KBM-7 (cell line): ENCODE measurements around the gene ABCA2.
"Not testable (repeated sequence)": the region's sequence is repeated elsewhere in the genome, so short reads cannot be mapped to it uniquely, and the experiment has no call there.

Experiments
- DNase-seq: peaks from one replicate; pipeline ENCODE4 v3.0.0-alpha.2; 2015
- in situ Hi-C: fragments of 300-500 bp; cut with MboI; formaldehyde crosslinking; loops from 2 replicates; pipeline ENCODE4 v1.14.3; 2020; ENCODE audit warnings: low sequenced_read_pairs, low pct_unique_long_range_greater_than_20kb, mixed read lengths

The ABCA2 gene

DNA sequence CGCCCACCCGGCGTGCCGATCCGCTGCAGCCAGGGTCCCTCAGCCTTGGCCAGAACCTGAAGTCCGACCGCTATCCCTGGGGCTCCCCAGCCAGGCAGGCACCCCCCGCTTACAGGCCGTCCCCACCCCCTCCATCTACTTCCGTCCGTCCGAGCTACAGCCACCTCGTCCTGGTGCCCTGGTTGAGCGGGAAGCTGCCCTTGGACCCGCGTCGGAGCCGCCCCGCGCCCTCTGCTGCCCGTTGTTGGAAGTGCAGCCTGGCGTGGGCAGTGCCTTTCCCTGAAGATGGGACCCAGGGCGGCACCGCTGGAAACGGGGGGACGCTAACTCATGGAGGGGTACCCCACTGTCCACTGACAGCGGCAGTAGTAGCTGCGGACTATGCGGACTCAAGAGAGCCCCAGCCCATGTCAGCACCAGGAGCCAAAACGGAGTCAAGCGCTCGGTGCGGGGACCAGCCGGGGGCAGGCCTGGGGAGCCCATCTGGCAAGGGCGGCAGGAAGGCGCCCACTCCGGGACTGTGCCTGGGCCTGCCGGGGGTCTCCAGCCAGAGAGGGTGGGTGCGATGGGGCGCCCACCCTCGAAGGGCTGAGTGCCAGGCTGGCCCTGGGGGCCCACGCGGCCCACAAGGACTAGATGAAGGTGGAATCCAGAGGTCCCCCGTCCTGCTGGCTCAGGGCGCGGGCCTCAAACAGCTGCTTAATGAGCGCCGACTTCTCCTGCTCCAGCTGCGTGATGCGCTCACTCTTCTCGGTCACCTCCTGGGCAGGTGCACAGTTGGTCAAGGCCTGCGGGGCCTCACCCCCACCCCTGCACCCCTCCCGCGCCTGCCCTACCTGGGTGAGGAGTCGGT is 36.2 kb upstream of the ABCA2 start:
- no peak for DNase-seq

DNA sequence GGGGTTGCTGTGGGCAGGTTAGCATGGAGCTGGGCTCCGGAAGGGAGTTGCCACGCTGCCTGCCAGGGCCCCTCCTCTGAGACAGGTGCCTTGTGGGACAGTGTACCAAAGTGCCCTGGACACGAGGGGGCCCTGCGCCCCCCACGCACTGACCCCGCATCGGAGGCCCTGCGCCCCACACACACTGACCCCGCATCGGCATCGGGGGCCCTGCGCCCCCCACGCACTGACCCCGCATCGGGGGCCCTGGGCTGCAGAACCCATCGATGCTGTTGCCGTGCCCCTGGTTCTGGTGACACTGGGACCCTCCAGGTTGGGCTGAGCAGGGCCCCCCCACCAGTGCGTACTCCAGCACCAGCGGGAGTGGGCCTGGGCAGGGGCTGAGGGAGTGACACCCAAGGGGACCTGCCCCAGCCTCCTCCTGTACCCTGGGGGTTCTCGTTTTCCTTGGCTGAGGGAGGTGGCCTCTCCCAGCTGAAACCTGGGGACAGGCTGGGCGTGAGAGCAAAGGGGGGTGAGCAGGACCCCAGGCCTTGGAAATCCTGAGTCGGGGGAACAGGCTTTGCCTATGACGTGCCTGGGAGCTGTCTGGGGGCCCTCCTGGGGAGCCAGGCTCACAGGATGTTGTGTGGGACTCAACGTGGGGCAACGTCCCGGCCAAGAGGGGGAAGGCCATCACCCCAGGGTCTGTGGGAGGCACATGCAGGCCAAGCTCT is 35.4 kb upstream of the ABCA2 start:
- in situ Hi-C loops: no loop called here
- DNase-seq: no peak

More for the DNA sequence above, 36.2 kb upstream of the ABCA2 start:
- in situ Hi-C loops: no loop called here

GRCh38 chr9:137062798-137063197 is 34.8 kb upstream of the ABCA2 start:
- in situ Hi-C loops, DNase-seq: not testable (repeated sequence)

DNA sequence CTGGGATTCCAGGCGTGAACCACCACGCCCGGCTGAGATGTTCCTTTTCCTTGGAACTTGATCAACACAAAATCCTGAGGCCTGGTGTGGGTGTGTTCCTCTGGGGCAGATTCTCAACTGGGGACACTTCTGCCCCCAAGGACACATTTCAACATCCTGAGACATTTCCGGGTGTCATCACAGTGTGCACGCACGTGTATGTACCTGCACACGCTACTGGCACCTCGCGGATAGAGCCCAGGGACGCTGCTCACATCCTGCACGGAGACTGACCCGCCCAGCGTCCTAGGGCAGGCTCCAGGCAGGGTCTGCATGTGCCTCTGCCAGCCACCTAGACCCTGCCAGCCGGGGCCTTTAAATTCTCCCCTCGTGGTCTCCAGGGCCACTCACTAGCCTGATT is 34.3 kb upstream of the ABCA2 start:
- in situ Hi-C loops: no loop called here
- DNase-seq: no peak

GRCh38 chr9:137058521-137059234 is 30.6 kb upstream of the ABCA2 start:
- in situ Hi-C loops: no loop called here
- DNase-seq: no peak

DNA sequence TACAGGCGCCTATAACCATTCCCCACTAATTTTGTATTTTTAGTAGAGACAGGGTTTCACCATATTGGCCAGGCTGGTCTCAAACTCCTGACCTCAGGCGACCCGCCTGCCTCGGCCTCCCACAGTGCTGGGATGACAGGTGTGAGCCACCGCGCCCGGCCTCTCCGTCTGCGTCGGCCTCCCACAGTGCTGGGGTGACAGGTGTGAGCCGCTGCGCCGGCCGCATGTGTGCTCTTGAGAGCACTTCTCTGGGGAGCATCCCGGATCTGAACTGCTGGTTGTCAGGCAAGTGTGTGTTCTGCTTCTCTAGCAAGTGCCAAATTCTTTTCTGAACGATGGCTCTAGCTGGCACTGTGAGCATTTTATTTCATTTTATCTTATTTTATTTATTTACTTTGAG is 29.5 kb upstream of the ABCA2 start:
- no peak for DNase-seq
- in situ Hi-C loops: no loop called here

- in situ Hi-C loops: no loop called here
- no peak for DNase-seq
Measured at GRCh38 chr9:137056739-137057415, 28.8 kb upstream of the ABCA2 start.

GRCh38 chr9:137055385-137056364 is 27.6 kb upstream of the ABCA2 start:
- no peak for DNase-seq
- in situ Hi-C loops: no loop called here

DNA sequence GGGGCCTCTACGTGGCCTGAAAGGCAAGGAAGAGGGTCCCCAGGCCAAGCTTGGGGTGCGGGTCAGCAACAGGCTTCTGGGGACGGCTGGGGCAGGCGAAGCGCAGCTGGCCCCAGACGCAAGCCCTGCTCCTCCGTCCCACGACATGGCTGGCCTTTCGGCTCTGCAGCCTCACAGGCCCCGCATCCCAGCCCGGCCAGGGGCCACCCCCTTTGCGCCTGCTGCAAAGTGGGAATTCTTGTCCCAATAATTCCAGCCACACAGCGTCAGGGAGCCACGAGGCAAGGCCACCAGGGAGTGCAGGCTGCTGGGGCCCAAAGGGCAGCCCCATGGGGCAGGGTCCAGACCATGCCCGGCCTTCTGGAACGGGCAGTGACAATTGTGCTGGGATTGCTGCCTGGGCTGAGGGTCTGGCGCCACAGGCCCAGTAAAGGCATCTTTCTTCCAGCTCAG is 26.9 kb upstream of the ABCA2 start:
- DNase-seq: no peak
- in situ Hi-C loops: no loop called here

GRCh38 chr9:137053944-137054931 is 26.2 kb upstream of the ABCA2 start, which contains the start of gene ENTPD2:
TSS of gene ENTPD2 (minus strand) at chr9:137054061. CDS start at chr9:137053997, 64 bp downstream.
- in situ Hi-C loops: no loop called here
- DNase-seq: no peak

DNA sequence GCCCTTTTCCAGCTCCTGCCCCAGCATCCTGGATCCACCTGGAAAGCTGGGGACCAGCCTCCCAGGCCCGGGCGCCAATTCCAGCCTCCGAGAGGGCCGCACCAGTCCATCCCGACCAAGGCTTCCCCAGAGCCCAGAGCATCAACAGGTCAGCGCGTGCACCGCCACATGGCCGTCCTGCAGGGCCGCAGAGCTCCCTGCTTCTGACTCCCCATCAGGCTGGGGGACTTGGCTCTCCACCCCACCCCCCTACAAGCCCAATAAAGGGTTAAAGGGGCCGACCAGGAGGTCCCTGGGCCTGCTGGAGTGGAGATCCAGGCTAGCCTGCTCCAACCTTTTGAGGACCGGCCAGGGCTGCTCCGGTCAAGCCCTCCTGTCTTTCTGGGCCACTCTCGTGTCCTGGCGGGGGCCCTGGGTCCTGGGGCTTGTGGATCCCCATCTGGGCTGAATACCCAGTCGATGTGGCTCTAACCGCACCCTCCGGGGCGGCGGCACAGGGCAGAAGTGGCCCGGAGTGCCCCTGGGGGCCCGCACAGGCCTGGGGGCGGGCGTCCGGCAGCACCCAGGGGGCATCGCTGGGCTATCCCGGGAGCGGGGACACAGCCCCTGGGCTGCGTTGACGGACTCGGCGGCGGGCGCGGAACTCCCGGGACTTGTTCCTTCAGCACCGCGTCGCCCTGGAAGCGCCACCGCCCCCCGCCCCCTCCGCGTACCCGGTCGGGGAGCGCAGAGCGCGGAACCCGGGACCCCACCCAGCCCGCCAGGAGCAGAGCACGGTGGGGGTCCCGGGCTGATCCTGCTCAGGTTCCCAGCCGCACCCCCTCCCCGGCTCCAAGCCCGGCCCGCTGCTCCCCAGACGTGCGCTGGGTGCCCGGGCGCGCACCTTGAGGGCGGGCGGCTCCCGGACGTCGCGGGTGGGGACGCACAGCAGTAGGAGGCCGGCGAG is 25.2 kb upstream of the ABCA2 start:
- in situ Hi-C loops: no loop called here
- no peak for DNase-seq

- in situ Hi-C loops: no loop called here
Measured at GRCh38 chr9:137052293-137052692, 24.3 kb upstream of the ABCA2 start.

DNA sequence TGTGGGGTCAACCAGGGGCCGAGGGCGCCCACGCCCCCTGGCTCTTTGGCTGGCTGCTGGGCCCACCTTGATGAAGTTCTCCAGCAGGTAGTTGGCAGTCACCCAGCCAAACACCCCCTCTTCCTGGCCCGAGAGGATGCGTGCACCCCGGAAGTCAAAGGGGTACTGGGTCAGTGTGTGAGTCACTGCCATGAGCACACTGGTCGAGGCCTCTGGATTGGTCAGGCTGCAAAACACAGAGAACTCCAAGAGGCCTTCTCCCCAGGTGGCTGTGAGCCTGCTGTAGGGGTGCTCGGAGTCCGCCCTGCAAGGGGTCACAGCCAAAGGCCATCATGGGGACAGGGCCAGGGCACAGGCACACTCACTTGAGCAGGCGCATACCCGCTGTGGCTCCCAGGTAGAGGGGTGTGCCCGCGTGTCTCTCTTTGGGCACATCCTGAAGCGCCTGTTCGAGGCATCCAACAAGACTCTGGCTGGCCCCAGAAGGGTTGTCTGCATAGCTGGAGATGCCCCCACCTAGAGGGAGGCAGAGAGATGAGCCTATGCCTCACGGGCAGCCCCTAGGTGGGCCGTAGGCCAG is 23.2 kb upstream of the ABCA2 start:
- no peak for DNase-seq
- in situ Hi-C loops: no loop called here

More at GRCh38 chr9:137052293-137052692, 24.3 kb upstream of the ABCA2 start:
- no peak for DNase-seq

- in situ Hi-C loops: no loop called here
- DNase-seq: no peak
Measured at GRCh38 chr9:137050570-137050969, 22.5 kb upstream of the ABCA2 start.

- in situ Hi-C loops: no loop called here
Measured at GRCh38 chr9:137049544-137050449, 21.8 kb upstream of the ABCA2 start.

More at GRCh38 chr9:137049544-137050449, 21.8 kb upstream of the ABCA2 start:
- DNase-seq: peak; percentile 76
